ENCODE measurements around the gene ANTXR1. TPM values are rescaled to one million over a fixed set of nuclear protein-coding genes. Genes with fewer than 3 reads are reported as not detected.
A peak's percentile ranks its signal among the peaks of the same experiment; 100 is the strongest.
"Not testable (repeated sequence)": the region's sequence is repeated elsewhere in the genome, so short reads cannot be mapped to it uniquely, and the experiment has no call there.

The ANTXR1 gene
- total and polyA plus RNA-seq, 2 donors (not counting 3 experiments of a cell fraction or from before 2014, with no cell fraction given), result 4.2 to 17.3 TPM

- no TSS peak for BruUV-seq (replicated peaks)
- no peaks in the 10 kb centered on the region for H3K79me2 ChIP-seq (ENCODE audit: control insufficient read depth, insufficient read depth, low read length)
- FAIRE-seq, result no peak
- no peak overlapping the region for H2AFZ ChIP-seq (ENCODE audit: low read depth, low read length)
- DNase-seq (ENCODE audit: low read depth, low spot score), result peak; percentile 33
- no peak overlapping the region for H3K4me3 ChIP-seq (replicated peaks in 1 of 3; ENCODE audit: insufficient read depth in 1 of 3, low read depth in 1 of 3, low read length in 3 of 3)
- H3K9me1 ChIP-seq (replicated peaks; ENCODE audit: control insufficient read depth, extremely low read depth, insufficient read depth, low read length), result no peaks in the 10 kb centered on the region
- dilution Hi-C loops (cut with MboI; ENCODE audit: extremely low pct_ligation_motif_present, low sequenced_read_pairs), result no loop called here
- H4K20me1 ChIP-seq (replicated peaks; ENCODE audit: control insufficient read depth, extremely low read depth, insufficient read depth, low read length), result no peaks in the 10 kb centered on the region
- ChIA-PET CTCF (interaction anchor here (0.9 to 2.1 kb wide), 3 partner anchors 10 to 112 kb away, joined by 4 to 16 read pairs (median 4); no protein-coding TSS in a partner anchor), POLR2A (no interaction called here)
- TF ChIP-seq POLR2AphosphoS5 (IDR thresholded peaks at IDR 0.05; ENCODE audit: insufficient read depth, low read depth, low read length), result no peak
- TF ChIP-seq MAX (IDR thresholded peaks at IDR 0.05; ENCODE audit: insufficient read depth, insufficient read length), result no peak
- TF ChIP-seq GATA2 (IDR thresholded peaks at IDR 0.05; ENCODE audit: insufficient read depth, insufficient read length, low read depth, low read length), result no peak
- no peak for TF ChIP-seq MYC (IDR thresholded peaks at IDR 0.05; ENCODE audit: low read depth, low read length)
- no peak for TF ChIP-seq JUN (IDR thresholded peaks at IDR 0.05; ENCODE audit: borderline replicate concordance, insufficient read depth, insufficient read length, low read depth)
- TF ChIP-seq POLR2A (IDR thresholded peaks at IDR 0.05; ENCODE audit: low read depth, low read length), result no peak
- no peak for TF ChIP-seq FOS (IDR thresholded peaks at IDR 0.05; ENCODE audit: borderline replicate concordance, insufficient read depth, low read length)
- TF ChIP-seq EZH2 (IDR thresholded peaks at IDR 0.05; ENCODE audit: borderline replicate concordance, low read depth, low read length, severe bottlenecking), result no peak
- no peak for TF ChIP-seq CTCF (IDR thresholded peaks at IDR 0.05; ENCODE audit: extremely low read depth in 1 of 2, insufficient read depth in 1 of 2, low read depth in 1 of 2, low read length in 2 of 2)
- intact Hi-C loops (cut with micrococcal nuclease), result no loop called here
- H3K9ac ChIP-seq (replicated peaks; ENCODE audit: extremely low read depth, insufficient read depth, low read length), result no peak overlapping the region
- no peaks in the 10 kb centered on the region for H3K9me3 ChIP-seq (replicated peaks; ENCODE audit: control insufficient read depth, insufficient read depth, low read length)
- H3K27me3 ChIP-seq (ENCODE audit: control insufficient read depth in 2 of 2, insufficient read depth in 2 of 2, low read length in 2 of 2), result no peaks in the 10 kb centered on the region
- no peak overlapping the region for H3K4me2 ChIP-seq (ENCODE audit: insufficient read depth, low read length)
- H3K27ac ChIP-seq (ENCODE audit: insufficient read depth, low read depth, low read length), result no peak overlapping the region
- H3K4me1 ChIP-seq (ENCODE audit: control insufficient read depth, extremely low read depth, insufficient read depth, low read length), result peaks cover 14% of the 10 kb centered on the region
- H3K36me3 ChIP-seq (ENCODE audit: control insufficient read depth in 2 of 2, extremely low read depth in 1 of 2, insufficient read depth in 2 of 2, low read length in 2 of 2), result no peaks in the 10 kb centered on the region
These were observed 160.7 kb downstream of the ANTXR1 start for GRCh38 chr2:69173706-69174105.

GRCh38 chr2:69174211-69174610 is 161.2 kb downstream of the ANTXR1 start:
- DNase-seq (ENCODE audit: low read depth, low spot score); H3K36me3 ChIP-seq (ENCODE audit: control insufficient read depth in 2 of 2, extremely low read depth in 1 of 2, insufficient read depth in 2 of 2, low read length in 2 of 2); H4K20me1 ChIP-seq (replicated peaks; ENCODE audit: control insufficient read depth, extremely low read depth, insufficient read depth, low read length); H3K4me2 ChIP-seq (ENCODE audit: insufficient read depth, low read length); FAIRE-seq; POLR2A ChIA-PET; H3K9me1 ChIP-seq (replicated peaks; ENCODE audit: control insufficient read depth, extremely low read depth, insufficient read depth, low read length); H3K79me2 ChIP-seq (ENCODE audit: control insufficient read depth, insufficient read depth, low read length); H3K9ac ChIP-seq (replicated peaks; ENCODE audit: extremely low read depth, insufficient read depth, low read length); H3K27ac ChIP-seq (ENCODE audit: insufficient read depth, low read depth, low read length); BruUV-seq (replicated peaks); H3K27me3 ChIP-seq (ENCODE audit: control insufficient read depth in 2 of 2, insufficient read depth in 2 of 2, low read length in 2 of 2); H3K9me3 ChIP-seq (replicated peaks; ENCODE audit: control insufficient read depth, insufficient read depth, low read length); H3K4me3 ChIP-seq (replicated peaks in 1 of 3; ENCODE audit: insufficient read depth in 1 of 3, low read depth in 1 of 3, low read length in 3 of 3); intact Hi-C loops (cut with micrococcal nuclease); dilution Hi-C loops (cut with MboI; ENCODE audit: extremely low pct_ligation_motif_present, low sequenced_read_pairs); H2AFZ ChIP-seq (ENCODE audit: low read depth, low read length): not testable (repeated sequence)
- CTCF ChIA-PET, result interaction anchor here (1.0 to 2.3 kb wide), 2 partner anchors 133 to 148 kb away, joined by 3 to 8 read pairs; no protein-coding TSS in a partner anchor
- peaks cover 14% of the 10 kb centered on the region for H3K4me1 ChIP-seq (ENCODE audit: control insufficient read depth, extremely low read depth, insufficient read depth, low read length)
